ENCODE results near the gene FUT8.

The FUT8 gene

GRCh38 chr14:65496178-65496993 lies 83.9 kb downstream of the FUT8 start:
- no peak for DNase-seq

DNA sequence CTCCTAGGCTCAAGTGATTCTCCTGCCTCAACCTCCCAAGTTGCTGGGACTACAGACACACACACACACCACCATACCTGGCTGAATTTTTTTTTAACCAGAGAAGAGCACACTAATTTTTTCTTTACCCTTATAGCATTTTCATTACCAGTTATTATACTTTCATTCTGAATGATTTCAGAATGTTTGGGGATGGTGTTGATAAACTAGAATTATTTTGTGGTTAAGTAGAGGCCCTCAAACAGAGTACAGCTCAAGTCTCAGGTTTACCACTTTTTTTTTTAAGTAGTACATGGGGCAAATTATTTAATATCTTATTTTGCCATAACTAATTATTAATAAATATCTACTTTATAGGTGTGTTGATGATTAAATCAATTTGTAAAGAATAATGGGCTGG lies 86.6 kb downstream of the FUT8 start:
- DNase-seq: no peak

GRCh38 chr14:65500075-65500474 lies 87.5 kb downstream of the FUT8 start:
- DNase-seq: no peak

DNA sequence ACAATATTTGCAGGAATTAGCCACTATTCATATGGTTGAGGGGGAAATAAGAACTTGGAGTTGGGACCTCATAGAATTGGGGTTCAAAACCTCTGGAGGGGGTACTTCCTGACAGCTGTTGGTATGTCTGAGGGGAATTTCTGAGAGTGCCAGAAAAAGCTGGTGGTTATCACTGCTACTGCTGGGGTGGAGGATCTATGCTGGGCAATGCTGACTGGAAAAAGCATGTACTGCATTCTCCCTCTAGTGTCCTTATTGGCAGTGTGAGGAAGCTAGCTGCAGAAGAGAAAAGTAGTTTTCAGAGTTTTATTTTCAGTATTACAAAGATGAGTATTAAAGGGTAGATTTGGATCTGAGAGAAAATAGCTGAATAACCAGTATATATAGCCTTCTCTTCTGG lies 88.8 kb downstream of the FUT8 start:
- no peak for DNase-seq

- DNase-seq: no peak
Measured at GRCh38 chr14:65502676-65503124, 90.2 kb downstream of the FUT8 start.

GRCh38 chr14:65503771-65504170 lies 91.2 kb downstream of the FUT8 start:
- no peak for DNase-seq

- no peak for DNase-seq
Measured at GRCh38 chr14:65506801-65507200, 94.3 kb downstream of the FUT8 start.

DNA sequence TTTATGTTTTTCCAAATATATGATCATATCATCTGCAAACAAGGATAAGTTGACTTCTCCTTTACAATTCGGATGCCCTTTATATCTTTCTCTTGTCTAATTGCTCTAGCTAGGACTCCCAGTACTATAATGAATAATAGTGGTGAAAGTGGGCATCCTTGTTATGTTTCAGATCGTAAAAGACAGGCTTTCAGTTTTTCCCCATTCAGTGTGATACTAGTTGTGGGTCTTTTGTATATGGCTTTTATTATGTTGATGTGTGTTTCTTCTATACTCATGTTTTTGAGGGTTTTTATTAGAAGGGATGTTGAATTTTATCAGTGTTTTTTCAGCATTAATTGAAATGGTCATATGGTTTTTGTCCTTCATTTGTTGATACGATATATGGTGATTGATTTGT lies 97.3 kb downstream of the FUT8 start:
- no peak for DNase-seq

- DNase-seq: no peak
Measured at GRCh38 chr14:65513671-65514070, 101.1 kb downstream of the FUT8 start.

GRCh38 chr14:65517635-65518542 lies 105.4 kb downstream of the FUT8 start:
- no peak for DNase-seq

DNA sequence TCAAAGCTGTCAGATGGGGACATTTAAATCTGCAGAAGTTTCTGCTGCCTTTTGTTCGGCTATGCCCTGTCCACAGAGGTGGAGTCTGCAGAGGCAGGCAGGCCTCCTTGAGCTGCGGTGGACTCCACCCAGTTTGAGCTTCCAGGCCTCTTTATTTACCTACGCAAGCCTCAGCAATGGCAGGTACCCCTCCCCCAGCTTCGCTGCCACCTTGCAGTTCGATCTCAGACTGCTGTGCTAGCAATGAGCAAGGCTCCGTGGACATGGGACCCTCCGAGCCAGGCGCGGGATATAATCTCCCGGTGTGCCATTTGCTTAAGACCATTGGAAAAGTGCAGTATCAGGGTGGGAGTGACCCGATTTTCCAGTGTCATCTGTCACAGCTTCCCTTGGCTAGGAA lies 115.5 kb downstream of the FUT8 start:
- DNase-seq: no peak

- no peak for DNase-seq
Measured at GRCh38 chr14:65531148-65531547, 118.6 kb downstream of the FUT8 start.

DNA sequence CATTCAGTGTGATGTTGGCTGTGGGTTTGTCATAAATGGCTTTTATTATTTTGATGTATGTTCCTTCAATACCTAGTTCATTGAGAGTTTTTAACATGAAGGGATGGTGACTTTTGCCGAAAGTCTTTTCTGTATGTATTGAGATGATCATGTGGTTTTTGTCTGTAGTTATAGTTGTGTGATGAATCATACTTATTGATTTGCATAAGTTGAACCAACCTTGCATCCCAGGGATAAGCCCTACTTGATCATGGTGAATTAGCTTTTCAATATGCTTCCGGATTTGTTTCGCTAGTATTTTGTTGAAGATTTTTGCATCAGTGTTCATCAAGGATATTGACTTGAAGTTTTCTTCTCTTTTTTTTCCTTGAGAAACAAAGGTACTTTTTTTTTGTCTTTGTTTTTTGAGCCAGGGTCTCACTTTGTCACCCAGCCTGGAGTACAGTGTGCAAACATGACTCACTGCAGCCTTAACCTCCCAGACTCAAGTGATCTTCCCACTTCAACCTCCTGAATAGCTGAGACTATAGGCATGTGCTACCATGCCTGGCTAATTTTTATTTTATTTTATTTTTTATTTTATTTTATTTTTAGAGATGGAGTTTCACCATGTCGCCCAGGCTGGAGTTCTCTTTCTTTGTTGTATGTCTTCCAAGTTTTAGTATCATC lies 121.3 kb downstream of the FUT8 start:
- no peak for DNase-seq

- DNase-seq: no peak
Measured at GRCh38 chr14:65536781-65537423, 124.4 kb downstream of the FUT8 start.

DNA sequence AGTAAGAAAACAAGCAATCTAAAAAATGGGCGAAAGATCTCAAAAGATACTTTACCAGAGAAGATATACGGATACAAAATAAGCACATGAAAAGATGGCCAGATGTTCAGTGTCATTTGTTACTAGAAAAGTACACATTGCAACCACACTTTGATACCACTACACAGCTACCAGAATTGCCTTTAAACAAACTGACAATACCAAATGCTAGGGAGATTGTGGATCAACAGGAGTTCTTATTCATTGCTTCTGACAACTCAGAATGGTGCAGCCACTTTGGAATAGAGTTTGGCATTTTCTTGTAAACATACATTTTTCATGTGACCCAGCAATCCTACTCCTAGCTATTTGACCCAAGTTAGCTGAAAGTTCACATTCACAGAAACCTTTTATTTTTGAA lies 136.3 kb downstream of the FUT8 start:
- DNase-seq: no peak

- DNase-seq: no peak
Measured at GRCh38 chr14:65549429-65549828, 136.9 kb downstream of the FUT8 start.

GRCh38 chr14:65550779-65551643 lies 138.5 kb downstream of the FUT8 start:
- DNase-seq: no peak

DNA sequence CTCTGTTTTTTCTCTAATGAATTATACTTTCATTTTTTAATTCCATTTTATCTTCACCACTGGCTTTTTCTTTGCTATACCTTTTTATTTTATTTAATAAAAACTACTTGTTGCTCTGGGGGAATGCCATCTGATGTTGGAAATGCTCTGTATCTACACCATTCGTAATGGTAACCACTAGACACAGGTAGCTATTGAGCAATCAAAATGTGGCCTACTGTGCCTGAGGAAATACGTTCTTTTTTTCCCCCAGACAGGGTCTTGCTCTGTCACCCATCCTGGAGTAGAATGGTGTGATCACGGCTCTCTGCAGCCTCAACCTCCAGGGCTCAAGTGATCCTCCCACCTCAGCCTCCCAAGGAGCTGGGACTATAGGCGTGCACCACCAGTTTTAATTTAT lies 140.2 kb downstream of the FUT8 start:
- no peak for DNase-seq

GRCh38 chr14:65554837-65555236 lies 142.3 kb downstream of the FUT8 start:
- no peak for DNase-seq

DNA sequence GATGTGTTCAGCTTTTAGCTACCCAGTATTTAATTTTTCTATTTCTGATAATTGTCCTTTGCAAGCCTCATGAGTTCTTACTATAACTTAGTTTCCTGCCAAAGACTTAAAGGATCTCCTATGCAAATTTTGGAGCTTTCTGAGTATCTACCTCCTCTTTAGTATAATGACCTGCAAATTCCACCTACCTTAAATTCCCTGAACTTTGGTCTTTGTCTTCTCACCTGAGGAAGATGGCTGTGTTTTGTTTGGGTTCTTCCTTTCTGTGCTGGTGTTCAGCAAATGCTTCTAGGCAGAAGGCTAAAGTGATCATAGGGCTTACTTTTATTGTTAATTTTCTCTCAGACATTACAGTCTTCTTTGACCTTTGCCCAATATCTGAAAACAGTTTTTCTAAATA lies 142.8 kb downstream of the FUT8 start:
- DNase-seq: no peak

GRCh38 chr14:65558363-65558762 lies 145.8 kb downstream of the FUT8 start:
- DNase-seq: no peak

All from stimulated activated CD4-positive, alpha-beta T cell treated with anti-CD3 and anti-CD28 coated beads, Interleukin-15, amount 100 ng/mL, for 24 hours (primary cell).